Measurements from ENCODE around the gene ID2. TPM values are rescaled to one million over a fixed set of nuclear protein-coding genes. Genes with fewer than 3 reads are reported as not detected.

The ID2 gene
- total and polyA plus RNA-seq, 4 experiments from 2014 or later, result 50.8 to 191 (median 97.2) TPM

Other genes with a start within 250 kb of the ID2 start
- 10 to 100 TPM; 52.0 to 52.3 TPM for gene KIDINS220, start 155.6 kb downstream of the ID2 start, total RNA-seq
- gene KIDINS220, start 155.6 kb downstream of the ID2 start, polyA plus RNA-seq, result 10 to 100 TPM; 15.0 to 27.5 TPM